ENCODE results near the gene UGT1A6. TPM values are rescaled to one million over a fixed set of nuclear protein-coding genes. Genes with fewer than 3 reads are reported as not detected.

UGT1A6 gene
- total RNA-seq, 1 donor from 2014 or later: not detected

DNA sequence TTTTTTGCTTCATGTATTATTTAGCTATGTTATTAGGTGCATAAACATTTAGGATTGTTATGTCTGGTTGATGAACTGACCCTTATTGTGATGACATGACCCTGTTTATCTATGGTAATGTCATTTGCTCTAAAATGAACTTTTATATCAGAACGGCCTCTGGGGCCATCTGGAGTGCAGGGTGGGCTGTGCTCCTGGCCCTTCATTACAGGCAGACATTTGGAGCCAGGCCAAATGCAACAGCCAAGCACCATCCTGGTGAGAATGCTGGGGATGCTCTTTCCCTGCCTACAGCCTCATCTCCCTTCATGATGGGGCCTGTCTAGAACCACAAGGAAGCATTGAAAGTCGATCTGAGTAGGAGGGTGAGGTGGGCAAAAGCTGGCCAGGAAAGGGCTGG, 123.6 kb downstream of the UGT1A6 start:
- Mint-ChIP-seq H3K4me1 (no peaks in the 10 kb centered on the region), H3K9me3 (no peaks in the 10 kb centered on the region), H3K27me3 (peaks cover 20% of the 10 kb centered on the region), H3K27ac (no peak overlapping the region), H3K4me3 (no peak overlapping the region), H3K36me3 (ENCODE audit: low read depth) (no peaks in the 10 kb centered on the region)
- no peak for ATAC-seq (ENCODE audit: low read depth)
- POLR2A ChIA-PET: no interaction called here
- intact Hi-C loops (cut with micrococcal nuclease): no loop called here
- TF ChIP-seq, protein P1, sequence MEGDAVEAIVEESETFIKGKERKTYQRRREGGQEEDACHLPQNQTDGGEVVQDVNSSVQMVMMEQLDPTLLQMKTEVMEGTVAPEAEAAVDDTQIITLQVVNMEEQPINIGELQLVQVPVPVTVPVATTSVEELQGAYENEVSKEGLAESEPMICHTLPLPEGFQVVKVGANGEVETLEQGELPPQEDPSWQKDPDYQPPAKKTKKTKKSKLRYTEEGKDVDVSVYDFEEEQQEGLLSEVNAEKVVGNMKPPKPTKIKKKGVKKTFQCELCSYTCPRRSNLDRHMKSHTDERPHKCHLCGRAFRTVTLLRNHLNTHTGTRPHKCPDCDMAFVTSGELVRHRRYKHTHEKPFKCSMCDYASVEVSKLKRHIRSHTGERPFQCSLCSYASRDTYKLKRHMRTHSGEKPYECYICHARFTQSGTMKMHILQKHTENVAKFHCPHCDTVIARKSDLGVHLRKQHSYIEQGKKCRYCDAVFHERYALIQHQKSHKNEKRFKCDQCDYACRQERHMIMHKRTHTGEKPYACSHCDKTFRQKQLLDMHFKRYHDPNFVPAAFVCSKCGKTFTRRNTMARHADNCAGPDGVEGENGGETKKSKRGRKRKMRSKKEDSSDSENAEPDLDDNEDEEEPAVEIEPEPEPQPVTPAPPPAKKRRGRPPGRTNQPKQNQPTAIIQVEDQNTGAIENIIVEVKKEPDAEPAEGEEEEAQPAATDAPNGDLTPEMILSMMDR (IDR thresholded peaks at IDR 0.05): no peak
- no peak for DNase-seq
- CTCF ChIA-PET: no interaction called here

DNA sequence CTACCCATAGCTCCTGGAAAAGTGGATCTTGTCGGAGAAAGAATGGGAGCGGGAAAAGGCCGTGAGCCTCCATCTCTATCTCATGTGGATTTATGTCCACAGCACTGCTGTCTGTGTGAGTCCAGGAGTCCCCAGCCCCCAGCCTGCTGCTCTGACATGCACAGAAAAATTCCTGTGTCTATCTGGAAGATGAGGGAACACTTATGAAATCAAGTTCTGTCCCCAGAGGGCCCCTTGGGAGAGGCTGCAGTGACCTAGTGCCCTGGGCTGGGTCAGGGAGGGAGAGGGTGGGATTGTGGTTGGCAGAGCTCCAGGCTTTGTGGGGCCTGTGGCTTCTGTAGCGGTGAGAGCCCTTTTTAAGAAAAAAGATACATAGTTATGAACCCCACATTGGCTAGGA, 124.1 kb downstream of the UGT1A6 start:
- ChIA-PET CTCF (no interaction called here), POLR2A (no interaction called here)
- Mint-ChIP-seq H3K4me3 (no peak overlapping the region), H3K9me3 (no peaks in the 10 kb centered on the region), H3K27me3 (peaks cover 20% of the 10 kb centered on the region), H3K36me3 (ENCODE audit: low read depth) (no peaks in the 10 kb centered on the region), H3K4me1 (no peaks in the 10 kb centered on the region), H3K27ac (no peak overlapping the region)
- TF ChIP-seq, protein P1 (IDR thresholded peaks at IDR 0.05): no peak
- DNase-seq: no peak
- ATAC-seq (ENCODE audit: low read depth): no peak
- intact Hi-C loops (cut with micrococcal nuclease): no loop called here

DNA sequence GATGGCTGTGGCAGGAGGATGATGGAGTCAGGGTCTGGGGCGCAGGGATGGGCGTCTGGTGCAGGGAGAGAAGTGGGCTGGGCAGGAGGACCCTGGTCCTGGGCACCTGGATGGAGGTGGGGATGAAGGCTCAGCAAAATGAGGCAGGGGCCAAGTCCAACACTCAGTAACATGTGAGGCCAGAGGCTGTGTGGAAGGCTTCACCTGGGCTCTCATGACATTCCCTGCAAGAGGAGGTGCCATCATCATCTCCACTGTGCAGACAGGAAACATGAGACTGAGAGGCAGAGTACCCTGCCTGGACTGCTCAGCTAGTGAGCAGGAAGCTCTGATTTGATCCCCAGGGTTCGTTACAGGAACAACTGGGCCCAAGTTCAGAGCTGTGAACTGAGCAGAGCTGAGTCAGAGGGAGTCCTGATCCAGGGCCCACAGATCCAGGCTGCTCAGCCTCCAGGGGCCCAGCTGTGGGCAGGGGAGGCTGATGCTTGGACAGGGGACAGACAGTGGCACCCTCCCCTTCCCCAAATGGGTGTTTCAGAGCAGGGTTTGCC, 124.7 kb downstream of the UGT1A6 start:
- TF ChIP-seq, protein P1 (IDR thresholded peaks at IDR 0.05): no peak
- intact Hi-C loops (cut with micrococcal nuclease): no loop called here
- ChIA-PET POLR2A (no interaction called here), CTCF (no interaction called here)
- DNase-seq (no peak), ATAC-seq (ENCODE audit: low read depth) (no peak)
- Mint-ChIP-seq H3K36me3 (ENCODE audit: low read depth) (no peaks in the 10 kb centered on the region), H3K4me3 (no peak overlapping the region), H3K9me3 (no peaks in the 10 kb centered on the region), H3K27me3 (peaks cover 20% of the 10 kb centered on the region), H3K4me1 (no peaks in the 10 kb centered on the region), H3K27ac (no peak overlapping the region)

DNA sequence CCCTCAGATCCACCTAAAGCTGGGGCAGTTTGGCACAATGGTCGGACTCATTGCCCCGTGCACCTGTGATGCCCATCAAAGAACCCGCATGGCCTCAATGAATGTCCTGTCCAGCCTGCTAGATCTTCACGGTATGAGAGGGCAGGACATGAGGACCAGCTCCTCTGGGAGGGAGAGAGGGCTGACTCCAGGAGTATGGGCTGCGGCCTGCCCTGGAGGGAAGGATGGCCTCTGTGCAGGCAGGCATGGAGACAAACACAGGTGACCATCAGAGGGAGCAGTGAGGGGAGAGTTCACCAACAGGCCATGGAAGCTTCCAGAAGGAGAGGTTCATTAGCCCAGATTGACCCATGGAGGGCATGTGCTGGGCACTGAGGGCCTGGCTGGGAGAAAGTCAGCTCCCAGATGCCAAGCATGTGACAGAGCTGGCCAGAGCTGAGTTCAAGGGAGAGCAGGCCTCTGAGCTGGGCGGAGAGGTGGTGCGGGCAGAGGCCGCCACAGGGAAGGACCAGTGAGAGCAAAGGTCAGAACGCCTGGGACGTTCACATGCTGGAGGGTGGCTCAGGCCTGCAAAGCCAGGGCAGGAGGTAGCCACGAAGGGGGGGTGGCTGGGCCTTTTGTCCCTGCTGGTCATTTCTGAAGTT, 125.4 kb downstream of the UGT1A6 start:
- Mint-ChIP-seq H3K9me3 (no peaks in the 10 kb centered on the region), H3K27ac (no peak overlapping the region), H3K4me1 (no peaks in the 10 kb centered on the region), H3K36me3 (ENCODE audit: low read depth) (no peaks in the 10 kb centered on the region), H3K27me3 (peaks cover 20% of the 10 kb centered on the region), H3K4me3 (no peak overlapping the region)
- ChIA-PET CTCF (no interaction called here), POLR2A (no interaction called here)
- TF ChIP-seq, protein P1 (IDR thresholded peaks at IDR 0.05): no peak
- ATAC-seq (ENCODE audit: low read depth): no peak
- intact Hi-C loops (cut with micrococcal nuclease): no loop called here
- no peak for DNase-seq

DNA sequence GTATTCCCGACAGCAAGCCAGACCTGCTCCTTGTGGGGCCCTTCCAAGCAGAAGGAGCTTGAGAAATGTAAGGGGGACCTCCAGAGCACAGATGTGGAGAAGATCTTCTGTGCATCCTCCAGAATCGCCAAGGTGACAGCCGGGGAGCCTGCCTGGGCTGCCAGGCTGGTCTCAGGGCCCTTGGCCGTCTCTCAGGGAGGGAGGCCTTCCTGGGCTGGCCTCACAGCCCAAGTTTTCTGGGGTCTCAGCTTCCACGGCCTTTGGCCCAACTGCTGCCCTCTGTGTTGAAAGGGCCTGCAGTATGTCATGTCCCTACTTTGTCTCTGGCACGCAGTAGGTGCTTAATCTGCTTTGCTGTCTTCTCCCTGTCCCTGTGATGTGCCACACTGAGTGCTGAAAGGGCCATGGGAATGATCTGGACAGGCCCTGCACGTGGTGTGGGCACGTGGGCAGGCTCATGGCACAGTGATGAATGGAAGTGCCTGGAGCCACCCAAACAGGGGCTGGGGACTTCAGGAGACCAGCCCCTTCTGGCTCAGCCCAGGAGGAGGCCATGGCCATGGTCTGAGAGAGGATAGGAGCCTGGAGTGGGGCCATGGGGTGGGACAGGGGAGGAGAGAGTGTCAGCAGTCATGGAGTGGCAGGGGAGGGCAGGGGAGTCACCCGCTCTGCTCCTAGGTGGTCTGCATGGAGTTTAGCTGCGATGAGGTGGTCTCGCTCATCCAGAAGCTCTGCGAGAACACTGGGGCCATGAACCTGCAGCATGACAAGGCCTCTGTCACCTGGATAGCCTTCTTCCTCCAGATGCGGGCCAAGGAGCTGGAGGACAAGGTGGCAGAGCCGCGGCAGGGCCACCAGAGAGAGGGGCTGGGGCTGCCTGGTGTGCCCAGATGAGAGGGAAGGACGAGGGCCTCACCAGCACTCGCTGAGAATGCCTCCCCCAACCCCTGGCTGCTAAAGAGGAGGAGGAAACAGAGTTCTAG, 126.2 kb downstream of the UGT1A6 start:
- TF ChIP-seq, protein P1 (IDR thresholded peaks at IDR 0.05): no peak
- no peak overlapping the region for H3K4me3 Mint-ChIP-seq
- H3K9me3 Mint-ChIP-seq: no peaks in the 10 kb centered on the region
- H3K36me3 Mint-ChIP-seq (ENCODE audit: low read depth): no peaks in the 10 kb centered on the region
- peaks cover 20% of the 10 kb centered on the region for H3K27me3 Mint-ChIP-seq
- ChIA-PET CTCF (no interaction called here), POLR2A (no interaction called here)
- H3K27ac Mint-ChIP-seq: no peak overlapping the region
- H3K4me1 Mint-ChIP-seq: no peaks in the 10 kb centered on the region
- DNase-seq: no peak
- intact Hi-C loops (cut with micrococcal nuclease): no loop called here
- ATAC-seq (ENCODE audit: low read depth): no peak
